Endothelial cell of umbilical vein (primary cell): Measurements from ENCODE around the gene SH3TC1.

Experiments used
- CTCF ChIP-seq, 2 donors: IDR thresholded peaks; 1 replicate in 1 of 2; 2 replicates in 1 of 2; pipeline ENCODE4 v1.5.1; 2011; ENCODE audit warnings: low read length in 2 of 2, mild to moderate bottlenecking in 2 of 2, moderate library complexity in 2 of 2, control low read depth in 1 of 2, inconsistent platforms in 1 of 2, low read depth in 1 of 2; ENCODE audit not compliant: insufficient read depth in 1 of 2; ENCODE audit errors: extremely low read depth in 1 of 2
- POLR2AphosphoS5 ChIP-seq: IDR thresholded peaks from 2 replicates; pipeline ENCODE4 v1.6.1; 2012; ENCODE audit warnings: low read depth, mild to moderate bottlenecking, control low read depth, low read length, moderate library complexity; ENCODE audit not compliant: insufficient read depth
- TF ChIP-seq, protein P1 (sequence below): IDR thresholded peaks from 2 replicates; pipeline ENCODE4 v1.6.1; 2011; ENCODE audit not compliant: insufficient read depth, insufficient read length

- no peak for TF ChIP-seq POLR2AphosphoS5
- TF ChIP-seq CTCF (IDR thresholded peaks at IDR 0.05; ENCODE audit: extremely low read depth in 1 of 2, insufficient read depth in 1 of 2, low read depth in 1 of 2, low read length in 2 of 2) = no peak
- TF ChIP-seq, protein P1, sequence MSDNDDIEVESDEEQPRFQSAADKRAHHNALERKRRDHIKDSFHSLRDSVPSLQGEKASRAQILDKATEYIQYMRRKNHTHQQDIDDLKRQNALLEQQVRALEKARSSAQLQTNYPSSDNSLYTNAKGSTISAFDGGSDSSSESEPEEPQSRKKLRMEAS = no peak
These were observed 33.7 kb downstream of the SH3TC1 start for GRCh38 chr4:8232748-8233147.
